HEK293 (cell line): ENCODE data around the gene SLC13A3.

Experiments used
- ZNF335 ChIP-seq: fragments of 450-650 bp; formaldehyde crosslinking; conservative IDR thresholded peaks from 2 replicates; pipeline ENCODE4 v1.5.1; 2016; ENCODE audit warnings: missing biosample characterization, missing genetic modification characterization
- ZNF514 ChIP-seq: fragments of 450-650 bp; formaldehyde crosslinking; IDR thresholded peaks from 2 replicates; pipeline ENCODE4 v1.5.1; 2016; ENCODE audit warnings: missing biosample characterization, missing genetic modification characterization
- TF ChIP-seq, protein P1 (sequence below): fragments of 450-650 bp; formaldehyde crosslinking; IDR thresholded peaks from 2 replicates; pipeline ENCODE4 v1.5.1; 2016; ENCODE audit warnings: missing biosample characterization, missing genetic modification characterization
- TF ChIP-seq, protein P2 (sequence below): fragments of 450-650 bp; formaldehyde crosslinking; IDR thresholded peaks from 2 replicates; pipeline ENCODE4 v1.5.1; 2016; ENCODE audit warnings: missing biosample characterization, missing genetic modification characterization
- TF ChIP-seq, protein P3 (sequence below): fragments of 450-650 bp; formaldehyde crosslinking; IDR thresholded peaks from 2 replicates; pipeline ENCODE4 v1.5.1; 2016; ENCODE audit warnings: missing biosample characterization, missing genetic modification characterization

DNA sequence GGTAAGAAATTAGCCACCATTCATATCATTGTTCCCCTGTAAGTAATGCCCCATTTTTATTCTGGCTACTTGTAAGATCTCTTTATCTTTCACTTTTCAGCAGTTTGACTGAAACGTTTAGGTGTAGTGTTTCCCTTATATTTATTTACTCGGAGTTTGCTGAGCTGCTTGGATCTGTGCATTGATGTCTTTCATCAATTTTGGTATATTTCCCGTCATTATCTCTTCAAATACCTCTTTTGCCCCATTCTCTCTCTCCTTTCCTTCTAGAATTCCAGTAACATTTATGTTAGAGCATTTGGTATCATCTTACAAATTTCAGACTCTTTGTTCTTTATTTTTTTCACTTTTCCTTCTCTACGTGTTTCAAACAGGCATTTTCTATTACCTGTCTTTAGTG is 9.2 kb upstream of the SLC13A3 start:
- TF ChIP-seq, protein P1, sequence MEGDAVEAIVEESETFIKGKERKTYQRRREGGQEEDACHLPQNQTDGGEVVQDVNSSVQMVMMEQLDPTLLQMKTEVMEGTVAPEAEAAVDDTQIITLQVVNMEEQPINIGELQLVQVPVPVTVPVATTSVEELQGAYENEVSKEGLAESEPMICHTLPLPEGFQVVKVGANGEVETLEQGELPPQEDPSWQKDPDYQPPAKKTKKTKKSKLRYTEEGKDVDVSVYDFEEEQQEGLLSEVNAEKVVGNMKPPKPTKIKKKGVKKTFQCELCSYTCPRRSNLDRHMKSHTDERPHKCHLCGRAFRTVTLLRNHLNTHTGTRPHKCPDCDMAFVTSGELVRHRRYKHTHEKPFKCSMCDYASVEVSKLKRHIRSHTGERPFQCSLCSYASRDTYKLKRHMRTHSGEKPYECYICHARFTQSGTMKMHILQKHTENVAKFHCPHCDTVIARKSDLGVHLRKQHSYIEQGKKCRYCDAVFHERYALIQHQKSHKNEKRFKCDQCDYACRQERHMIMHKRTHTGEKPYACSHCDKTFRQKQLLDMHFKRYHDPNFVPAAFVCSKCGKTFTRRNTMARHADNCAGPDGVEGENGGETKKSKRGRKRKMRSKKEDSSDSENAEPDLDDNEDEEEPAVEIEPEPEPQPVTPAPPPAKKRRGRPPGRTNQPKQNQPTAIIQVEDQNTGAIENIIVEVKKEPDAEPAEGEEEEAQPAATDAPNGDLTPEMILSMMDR (tag by site-specific recombination) = no peak
- TF ChIP-seq, protein P2, sequence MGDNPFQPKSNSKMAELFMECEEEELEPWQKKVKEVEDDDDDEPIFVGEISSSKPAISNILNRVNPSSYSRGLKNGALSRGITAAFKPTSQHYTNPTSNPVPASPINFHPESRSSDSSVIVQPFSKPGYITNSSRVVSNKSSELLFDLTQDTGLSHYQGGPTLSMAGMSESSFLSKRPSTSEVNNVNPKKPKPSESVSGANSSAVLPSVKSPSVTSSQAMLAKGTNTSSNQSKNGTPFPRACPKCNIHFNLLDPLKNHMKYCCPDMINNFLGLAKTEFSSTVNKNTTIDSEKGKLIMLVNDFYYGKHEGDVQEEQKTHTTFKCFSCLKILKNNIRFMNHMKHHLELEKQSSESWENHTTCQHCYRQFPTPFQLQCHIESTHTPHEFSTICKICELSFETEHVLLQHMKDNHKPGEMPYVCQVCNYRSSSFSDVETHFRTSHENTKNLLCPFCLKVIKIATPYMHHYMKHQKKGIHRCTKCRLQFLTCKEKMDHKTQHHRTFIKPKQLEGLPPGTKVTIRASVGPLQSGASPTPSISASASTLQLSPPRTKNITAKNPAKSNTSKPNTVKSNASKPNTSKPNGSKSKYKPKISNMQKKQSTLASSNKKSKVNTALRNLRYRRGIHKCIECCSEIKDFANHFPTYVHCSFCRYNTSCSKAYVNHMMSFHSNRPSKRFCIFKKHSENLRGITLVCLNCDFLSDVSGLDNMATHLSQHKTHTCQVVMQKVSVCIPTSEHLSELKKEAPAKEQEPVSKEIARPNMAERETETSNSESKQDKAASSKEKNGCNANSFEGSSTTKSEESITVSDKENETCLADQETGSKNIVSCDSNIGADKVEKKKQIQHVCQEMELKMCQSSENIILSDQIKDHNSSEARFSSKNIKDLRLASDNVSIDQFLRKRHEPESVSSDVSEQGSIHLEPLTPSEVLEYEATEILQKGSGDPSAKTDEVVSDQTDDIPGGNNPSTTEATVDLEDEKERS (tag by site-specific recombination) = no peak
- TF ChIP-seq ZNF514 (tag by site-specific recombination) (no peak), ZNF335 (tag by site-specific recombination) (no peak)
- TF ChIP-seq, protein P3, sequence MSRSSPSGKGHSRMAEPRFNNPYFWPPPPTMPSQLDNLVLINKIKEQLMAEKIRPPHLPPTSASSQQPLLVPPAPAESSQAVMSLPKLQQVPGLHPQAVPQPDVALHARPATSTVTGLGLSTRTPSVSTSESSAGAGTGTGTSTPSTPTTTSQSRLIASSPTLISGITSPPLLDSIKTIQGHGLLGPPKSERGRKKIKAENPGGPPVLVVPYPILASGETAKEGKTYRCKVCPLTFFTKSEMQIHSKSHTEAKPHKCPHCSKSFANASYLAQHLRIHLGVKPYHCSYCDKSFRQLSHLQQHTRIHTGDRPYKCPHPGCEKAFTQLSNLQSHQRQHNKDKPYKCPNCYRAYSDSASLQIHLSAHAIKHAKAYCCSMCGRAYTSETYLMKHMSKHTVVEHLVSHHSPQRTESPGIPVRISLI (tag by site-specific recombination) = no peak
